Activated CD8-positive, alpha-beta memory T cell treated with anti-CD3 and anti-CD28 coated beads, Interleukin-2, amount 50 U/mL, for 4 hours (primary cell): ENCODE data around the gene DUS1L.

Experiments used
- DNase-seq: peaks from one replicate; pipeline ENCODE4 v3.0.0-alpha.2; 2020

The DUS1L gene

DNA sequence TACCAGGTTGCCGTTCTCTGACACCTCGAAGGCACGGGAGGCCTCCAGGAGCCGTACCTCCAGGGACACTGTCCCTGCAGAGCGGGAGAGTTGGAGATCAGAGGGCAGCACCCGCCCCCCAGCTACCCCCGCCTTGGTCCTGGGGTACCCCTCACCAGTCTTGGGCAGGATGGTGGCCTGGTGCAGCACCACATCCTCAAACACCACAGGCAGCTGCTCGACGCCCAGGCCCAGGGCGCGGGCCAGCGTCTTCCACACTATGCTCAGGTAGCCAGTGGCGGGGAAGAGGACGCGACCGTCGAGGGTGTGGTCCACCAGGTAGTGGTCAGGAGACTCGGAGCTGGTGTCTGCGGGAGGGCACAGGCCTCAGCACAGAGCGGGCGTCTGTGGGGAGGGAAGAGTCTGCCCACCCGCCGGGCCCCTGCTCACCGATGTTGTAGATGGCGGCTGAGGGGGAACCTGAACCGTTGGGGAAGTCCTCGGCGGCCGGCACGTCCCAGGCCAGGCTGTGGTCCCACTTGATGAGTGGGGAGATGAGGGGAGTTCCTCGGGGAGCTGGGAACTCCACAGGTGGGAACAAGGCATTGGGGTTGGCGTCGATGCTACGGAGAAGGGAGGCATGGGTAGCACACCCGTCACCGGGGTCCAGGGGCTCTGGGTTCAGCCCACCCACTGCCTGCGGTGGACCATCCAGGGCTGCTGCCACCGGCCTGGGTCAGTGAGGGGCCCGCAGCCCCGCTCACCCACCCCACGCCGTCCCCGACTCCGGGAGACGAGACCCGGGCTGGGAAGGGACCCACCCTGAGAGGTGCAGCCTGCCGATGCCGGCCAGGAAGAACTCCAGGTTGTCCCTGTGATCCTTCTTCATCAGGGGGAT, 22.6 kb upstream of the DUS1L start:
- no peak for DNase-seq

DNA sequence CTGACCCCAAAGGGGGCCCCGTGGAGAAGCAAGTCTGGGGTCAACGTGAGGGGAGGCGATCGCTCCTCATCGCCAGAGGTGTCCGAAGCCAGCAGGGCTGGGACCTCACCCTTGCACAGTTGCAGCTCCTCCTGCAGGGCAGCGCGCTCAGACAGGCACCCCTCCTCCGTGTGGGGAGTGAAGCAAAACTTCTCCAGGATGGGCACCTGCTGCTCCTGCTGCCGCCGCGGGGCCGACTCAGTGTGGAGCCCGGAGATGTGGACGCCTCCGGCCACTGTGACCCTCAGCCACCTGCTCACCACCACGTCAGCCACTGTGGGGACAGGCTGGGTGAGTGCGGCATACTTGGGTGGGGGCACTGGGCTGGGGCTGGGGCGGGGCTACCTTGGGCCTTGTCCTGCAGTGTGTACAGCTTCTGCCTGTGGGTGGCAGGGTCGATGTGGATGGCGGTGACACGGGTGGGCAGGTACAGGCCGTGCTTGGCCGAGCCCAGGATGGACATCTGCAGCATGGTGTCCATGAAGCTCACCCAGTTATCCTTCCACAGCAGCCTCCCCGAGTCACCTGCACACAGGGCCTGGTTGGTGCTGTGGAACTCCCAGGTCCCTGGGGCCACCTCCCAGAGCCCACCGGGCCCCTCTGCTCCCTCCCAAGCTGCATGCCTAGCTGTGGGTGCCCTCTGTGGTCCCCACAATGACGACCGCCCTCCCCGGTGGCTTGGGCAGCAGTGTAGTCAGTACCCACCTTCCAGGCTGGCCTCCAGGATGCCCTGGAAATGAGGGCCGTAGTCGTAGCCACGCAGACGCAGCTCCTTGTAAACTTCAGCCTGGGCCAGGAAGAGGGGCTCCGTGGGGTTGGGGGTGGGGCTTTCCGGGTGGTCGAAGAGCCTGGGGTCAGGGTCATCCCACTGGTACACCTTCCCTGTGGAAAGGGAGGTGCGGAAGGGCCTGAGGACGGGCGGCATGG, 21.6 kb upstream of the DUS1L start:
- no peak for DNase-seq

DNA sequence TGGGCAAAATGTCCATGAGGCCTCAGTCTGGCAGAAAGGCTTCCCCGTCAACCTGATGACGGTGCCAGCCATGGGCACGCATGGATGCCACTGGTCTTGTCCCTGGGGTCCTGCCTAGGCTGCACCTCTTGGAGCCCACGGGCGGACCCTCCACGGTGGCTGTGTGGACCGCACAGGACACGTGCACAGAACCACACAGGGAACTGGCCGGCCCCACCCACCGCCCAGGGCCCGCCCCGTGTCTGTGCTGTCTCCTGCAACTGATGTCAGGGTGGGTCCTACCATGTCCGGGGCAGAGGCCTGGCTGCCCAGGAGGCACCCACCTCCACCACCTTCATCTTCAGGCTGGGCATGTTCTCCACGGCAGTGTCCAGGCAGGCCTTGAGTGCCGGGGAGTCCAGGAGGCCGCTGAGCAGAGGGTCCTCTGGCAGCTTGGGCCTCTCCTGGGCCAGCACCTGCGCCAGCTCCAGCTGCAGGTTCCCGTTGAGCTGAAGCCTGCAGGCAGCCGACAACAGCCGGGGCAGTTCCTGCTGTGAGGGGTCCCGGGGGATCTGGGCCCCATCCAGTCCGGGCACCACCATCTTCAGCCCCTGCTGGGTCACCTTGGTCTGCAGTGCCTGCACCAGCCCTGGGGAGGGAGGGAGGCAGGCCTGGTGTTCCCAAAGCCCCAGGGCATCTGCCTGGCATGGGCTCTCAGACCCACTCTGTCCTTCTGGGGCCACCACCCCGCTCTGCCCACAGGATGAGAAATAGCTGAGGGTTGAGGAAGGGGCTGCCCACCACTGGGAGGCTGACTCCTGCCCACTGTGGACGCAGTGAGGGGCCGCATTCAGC, 20.5 kb upstream of the DUS1L start:
- no peak for DNase-seq

DNA sequence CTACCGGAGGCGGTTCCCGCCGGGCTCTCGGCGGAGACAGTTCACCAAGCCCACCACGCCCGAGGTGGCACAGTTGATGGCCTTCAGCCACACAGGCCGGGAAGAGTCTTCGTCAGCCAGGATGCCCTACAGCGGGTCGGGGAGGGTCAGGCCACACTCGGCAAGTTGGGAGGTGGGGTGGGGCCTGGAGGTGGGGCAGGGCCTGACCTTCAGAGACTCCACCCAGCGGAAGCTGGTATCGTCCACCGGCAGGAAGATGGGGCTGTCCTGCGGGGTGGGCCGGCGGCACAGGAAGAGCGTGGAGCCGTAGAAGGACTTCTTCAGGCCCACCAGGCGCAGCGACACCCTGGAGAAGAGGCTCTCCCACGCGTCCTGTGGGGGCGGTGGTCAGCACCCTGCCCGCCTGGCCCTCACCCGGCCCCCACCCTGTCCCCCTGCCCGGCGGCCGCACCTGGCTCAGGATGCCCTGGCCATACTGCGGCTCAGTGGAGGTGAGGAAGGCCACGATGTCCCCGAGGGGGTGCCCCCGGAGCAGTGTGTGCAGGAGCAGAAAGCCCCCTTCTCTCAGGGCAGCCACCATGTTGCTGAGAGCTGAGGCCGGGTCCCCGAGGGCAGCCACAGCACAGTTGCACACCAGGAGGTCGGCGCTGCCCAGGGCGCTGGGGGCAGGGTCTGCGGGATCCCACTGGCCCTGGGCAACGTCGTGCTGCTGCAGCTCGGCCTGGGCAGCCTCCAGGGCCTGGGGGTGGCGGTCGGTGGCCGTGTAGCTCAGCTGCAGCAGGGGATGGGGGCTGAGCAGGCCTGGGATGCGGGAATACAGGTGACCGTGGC, 19.6 kb upstream of the DUS1L start:
- DNase-seq = no peak

DNA sequence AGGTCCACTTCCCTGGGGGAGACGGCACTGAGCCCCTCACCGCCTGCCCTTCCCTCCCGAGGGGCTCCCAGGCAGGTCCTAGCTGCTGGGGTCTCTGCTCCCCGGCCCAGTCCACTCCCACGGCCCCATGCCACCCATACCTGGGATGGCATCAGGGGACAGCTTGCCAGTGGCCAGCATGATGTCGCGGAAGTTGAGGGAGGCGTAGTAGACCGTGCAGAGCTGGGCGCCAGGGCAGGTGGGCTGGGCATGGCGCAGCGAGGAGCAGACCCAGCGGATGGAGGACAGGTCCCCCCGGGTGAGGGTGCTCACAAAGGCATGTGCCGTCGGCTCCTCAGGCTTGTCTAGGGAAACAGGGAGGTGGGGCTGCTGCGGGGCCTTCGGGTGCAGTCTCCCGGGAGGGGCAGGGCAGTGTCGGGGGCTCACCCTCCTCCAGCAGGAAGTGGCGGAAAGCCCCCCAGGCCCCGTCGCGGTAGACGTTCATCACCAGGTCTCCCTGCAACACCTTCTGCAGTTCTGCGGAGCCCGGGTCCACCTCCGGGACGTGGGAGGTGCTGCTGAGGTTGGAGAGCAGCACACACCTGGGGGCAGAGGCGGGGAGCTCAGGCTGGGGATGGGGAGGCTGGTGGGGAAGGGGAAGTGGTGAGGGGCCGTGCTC, 18.9 kb upstream of the DUS1L start:
- no peak for DNase-seq

DNA sequence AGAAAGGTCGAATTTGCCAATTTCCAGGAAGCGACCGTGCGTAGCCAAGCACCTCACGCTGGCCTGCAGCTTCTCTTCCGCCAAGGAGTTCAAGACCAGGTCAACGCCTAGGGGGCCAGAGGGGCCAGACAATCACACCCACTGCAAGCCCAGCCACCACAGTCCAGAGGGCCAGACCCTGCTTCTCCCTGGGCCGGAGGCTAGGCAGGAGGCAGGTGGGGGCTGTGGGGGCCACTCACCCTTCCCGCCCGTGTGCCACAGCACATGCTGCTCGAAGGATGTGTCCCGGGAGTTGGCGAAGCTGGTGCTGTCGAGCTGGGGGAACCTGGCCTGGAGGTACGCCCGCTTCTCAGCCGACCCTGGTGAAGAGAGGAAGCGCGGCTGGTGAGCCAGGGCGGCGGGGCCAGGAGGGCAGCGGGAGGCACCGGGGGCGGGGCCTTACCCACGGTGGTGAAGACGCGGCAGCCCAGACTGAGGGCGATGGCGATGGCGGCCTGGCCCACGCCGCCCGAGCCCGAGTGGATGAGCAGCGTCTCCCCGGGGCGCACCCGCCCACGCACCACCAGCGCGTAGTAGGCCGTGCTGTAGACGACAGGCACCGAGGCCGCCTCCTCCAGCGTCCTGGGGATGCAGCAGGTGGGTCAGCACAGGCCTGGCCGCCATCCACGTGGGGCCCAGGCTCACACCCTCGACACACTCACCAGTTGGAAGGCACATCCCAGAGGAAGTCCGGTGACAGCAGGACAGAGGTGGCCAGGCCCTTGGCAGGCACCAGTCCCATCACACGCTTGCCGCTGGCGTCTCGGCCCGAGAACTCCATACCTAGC, 18.1 kb upstream of the DUS1L start:
- no peak for DNase-seq

DNA sequence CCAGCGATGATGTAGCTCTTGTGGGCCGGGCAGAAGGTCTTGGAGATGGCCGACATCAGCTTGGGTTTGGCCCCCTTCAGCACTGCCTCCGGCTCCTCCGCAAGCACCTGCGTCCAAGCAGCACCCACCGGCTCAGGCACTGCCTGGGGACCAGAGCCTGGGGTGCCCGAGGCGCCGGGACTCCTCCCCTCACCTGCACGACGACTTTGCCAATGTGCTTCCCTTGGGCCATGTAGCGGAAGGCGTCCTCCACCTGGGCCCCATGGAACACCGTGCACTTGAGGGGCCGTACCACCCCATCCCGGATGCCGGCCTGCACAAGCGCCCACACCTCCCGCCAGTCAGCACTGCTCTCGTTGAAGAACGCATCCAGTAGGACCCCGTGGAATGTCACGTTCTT, 17.4 kb upstream of the DUS1L start:
- DNase-seq = no peak

DNA sequence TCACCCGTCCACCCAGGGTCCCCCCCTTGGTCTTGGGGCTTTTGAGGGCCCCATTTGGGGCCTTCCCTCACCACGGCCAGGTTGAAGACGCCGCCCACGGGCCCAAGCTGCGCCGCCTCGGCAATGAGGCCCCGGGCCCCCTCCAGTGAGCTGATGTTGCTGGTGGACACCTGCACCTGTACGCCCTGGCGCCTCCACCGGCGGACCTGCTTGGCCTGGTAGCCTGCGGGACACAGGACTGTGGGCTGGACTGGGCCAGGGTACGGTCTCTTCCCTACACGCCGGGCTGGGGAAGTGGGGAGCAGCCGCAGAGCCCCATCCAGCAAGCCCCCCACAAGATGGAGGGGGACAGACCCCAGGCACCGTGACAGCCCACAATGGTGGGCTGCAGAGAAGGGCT, 16.9 kb upstream of the DUS1L start:
- no peak for DNase-seq

DNA sequence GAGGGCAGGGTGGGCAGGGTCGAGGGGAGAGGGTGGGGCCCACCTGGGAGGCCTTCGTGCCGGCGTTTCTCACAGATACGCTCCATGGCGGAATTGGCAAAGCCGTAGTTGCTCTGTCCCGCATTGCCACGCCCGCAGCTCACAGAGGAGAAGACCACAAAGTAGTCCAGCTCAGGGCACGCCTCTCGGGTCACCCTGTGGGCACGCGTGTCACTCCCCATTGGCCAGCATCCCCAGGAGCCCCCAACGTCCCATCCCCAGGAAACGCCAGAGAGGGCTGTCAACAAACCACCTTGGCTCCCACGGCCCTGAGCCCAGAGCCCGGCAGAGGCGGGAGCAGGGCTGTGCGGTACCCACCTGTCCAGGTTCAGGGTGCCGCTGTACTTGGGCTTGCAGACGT, 16.4 kb upstream of the DUS1L start:
- DNase-seq = no peak

DNA sequence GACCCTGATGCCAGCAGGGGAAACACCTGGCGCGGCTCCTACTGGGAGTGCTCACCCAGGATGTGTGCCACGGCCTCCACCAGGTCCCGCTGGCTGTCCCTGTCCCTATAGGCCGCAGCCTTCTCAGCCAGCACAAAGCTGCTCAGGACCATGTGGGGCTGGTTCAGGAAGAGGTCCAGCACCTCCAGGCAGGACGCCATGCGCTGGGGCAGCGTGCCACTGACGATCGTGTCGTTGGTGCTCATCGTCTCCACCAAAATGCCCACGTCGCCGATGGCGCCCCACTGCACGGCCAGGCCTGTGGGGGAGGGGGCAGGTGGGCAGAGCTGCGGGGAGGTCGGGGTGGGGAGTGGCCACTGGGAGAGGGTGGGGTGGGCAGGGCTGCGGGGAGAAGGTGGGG, 15.9 kb upstream of the DUS1L start:
- DNase-seq = no peak

DNA sequence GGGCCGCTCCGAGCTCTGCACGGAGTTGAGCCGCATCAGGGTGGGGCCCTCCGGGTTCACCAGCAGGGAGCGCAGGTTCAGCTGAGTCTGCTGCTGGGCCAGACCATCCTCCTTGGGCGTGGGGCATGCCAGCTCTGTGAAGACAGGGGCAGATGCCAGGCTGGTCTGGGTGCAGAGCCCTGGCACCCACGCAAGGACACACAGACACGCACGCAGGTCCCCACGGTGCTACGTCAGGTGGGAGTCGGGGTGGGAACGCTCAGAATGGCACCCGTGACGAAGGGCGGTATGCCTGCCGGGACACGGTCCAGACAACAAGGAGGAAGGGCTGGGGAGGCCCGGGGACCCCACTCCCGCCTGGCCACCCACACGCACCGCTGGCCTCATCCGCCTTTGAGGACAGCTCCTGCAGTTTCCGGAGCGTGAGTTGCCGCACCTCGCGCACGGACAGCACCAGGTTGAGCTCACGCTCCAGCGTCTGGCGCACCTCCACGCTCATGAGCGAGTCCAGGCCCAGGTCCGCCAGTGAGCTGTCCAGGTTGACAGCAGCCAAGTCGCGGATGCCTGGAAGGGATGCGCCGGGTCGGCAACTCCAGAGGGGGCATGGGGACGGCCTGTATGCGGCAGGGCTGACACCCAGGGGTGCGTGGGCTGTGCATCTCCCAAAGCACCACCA, 15.3 kb upstream of the DUS1L start:
- no peak for DNase-seq

DNA sequence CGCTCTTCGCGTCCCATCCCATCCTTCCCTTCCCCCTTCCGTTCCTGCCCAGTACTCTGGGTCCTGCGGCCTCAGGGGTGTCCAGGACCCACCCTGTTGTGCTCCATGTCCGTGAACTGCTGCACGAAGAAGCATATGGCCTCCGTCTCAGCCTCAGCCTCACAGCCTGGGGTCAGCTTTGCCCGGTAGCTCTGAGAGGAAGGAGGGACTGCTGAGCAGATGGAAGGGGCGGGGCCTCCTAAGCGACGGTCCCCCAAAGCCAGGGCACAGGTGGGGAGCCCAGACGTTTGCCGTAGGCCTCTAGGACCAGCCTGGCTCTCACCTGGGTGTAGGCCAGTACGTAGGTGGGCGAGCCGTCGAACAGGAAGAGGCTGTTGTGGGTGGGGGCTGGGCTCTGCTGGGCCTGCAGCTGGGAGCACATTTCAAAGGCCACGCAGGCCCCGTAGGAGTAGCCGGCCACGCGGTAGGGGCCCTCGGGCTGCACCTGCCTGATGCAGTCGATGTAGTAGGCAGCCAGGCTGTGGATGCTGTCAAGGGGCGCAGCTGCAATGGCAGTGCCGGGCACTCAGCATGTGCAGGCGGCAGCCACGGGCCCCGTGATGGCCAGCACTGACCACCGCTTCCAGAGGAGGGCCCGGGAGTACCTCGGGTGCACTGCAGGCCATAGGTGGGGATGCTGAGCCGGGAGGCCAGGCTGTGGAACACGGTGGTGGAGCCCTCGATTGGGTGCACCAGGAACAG, 14.6 kb upstream of the DUS1L start:
- no peak for DNase-seq

DNA sequence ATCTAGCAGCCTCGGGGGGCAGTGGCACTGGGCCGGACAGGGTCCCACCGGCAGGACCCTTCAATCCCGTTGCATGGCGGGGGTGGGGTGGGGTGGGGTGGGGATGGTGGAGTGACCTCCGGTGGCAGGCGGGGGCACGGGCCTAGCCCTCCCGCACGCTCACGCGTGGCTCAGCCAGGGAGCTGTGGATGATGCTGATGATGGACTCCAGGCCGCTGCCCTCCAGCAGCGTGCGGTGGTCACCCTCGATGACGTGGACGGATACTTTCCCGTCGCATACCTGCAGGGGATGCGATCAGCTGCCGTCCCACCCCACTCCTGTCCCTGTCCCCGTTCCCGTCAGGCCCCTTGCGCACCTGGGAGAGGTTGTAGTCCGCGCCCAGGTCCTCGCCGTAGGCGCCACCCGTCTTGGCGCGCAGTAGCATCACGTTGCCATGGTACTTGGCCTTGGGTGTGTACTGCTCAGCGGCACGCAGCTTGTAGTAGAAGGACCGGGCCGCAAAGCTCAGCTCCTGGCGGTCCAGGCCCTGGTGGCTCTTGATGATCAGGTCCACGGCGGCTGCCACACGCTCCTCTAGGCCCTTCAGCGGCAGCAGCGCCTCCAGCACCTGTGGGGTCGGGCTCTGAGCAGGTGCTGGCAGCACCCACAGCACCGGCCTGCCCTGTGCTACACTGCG, 13.5 kb upstream of the DUS1L start:
- no peak for DNase-seq

DNA sequence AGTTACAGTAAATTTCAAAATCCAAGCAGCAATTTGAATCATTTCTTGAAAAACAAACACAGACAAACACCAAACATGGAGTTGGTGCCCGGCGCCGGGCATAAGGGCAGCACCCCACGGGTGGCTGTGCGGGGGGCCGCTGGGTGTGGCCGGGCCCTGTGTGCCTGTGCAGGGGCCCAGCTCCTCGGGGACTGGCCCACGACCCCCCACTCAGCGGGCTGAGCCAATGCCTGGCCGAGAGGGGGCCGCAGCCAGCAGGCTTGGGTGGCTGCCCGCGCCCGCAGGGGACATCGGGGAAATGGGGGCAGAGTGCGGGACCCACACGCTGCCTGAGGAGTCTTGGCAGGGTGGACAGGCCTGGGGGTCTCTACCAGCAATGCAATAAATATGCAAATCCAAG, 12.8 kb upstream of the DUS1L start:
- no peak for DNase-seq

DNA sequence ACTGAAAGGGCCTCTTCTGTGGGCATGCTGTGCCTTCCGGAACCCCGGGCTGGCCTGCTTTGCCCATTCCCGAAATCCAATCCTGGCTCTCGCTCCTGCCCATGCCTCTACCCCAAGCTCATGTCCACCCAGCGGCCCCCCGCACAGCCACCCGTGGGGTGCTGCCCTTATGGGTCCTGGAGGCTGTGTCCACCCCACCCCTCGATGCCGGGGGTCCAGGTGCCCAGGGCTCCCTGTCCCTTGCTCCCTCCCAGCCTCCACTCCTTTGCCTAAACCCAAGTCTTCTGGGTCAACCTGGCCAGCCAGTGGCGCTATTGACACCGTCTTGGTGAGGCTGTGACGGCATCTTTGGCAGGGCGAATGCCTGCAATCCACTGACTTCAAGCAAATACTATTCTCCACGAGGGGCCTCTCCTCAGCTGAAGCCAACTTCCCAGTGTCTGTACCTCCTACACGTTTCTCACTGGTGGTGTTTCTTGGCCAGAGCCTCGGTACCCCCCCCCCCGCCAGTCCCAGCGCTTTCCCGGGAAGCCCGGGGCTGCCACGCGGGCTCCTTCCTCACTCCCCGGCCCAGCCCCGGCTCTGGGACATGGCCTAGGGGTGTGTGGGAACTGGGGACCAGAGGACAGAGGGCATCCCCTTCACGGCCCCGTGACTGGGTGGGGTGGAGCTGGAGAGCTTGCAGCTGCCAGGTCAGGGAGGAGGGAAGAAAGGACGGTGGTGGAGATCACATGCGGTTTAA, 12.2 kb upstream of the DUS1L start:
- no peak for DNase-seq

DNA sequence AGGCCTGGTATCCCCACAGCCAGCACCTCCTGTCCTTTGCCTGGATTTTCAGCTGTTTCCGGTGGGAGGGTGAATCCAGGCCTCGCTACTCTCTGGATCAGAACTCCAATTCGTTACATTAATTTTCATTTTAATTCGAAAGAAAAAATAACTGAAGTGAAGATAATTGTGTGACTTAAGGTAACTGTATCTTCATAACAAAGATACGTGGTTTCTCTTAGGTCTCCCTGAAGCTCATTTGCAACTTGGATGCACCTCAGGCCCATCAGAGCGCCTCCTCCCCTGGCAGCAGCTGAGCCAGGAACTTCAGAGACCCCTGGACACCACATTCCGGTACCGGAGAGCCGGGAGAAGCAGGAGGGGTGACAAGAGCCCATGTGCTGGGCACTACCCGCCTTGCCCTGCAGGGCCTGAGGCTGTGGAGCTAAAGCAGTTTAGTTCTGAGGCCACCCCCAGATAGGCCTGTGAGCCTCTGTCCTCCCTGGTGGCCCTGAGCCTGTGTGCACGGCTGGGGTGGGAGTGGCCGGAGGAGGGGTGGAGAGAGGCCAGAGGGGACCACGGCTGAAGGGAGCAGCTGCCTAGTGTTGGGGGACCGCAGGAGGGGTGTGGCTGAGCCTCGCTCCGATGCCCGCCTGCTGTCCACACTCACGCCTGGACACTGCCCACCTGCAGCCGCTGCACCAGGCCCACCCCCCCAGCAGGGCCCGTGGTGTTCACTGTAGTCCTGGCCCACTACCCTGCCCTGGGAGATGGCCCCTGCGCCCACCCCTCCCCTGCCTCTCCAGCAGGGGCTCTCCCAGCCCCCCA, 11.4 kb upstream of the DUS1L start:
- no peak for DNase-seq
